MM.1S (cell line): ENCODE measurements around the gene B3GNT5.

ENCODE experiments used
- DNase-seq: peaks from one replicate; pipeline ENCODE4 v3.0.0-alpha.2; 2015
- H2AFZ ChIP-seq: fragments of 300-600 bp; sonication (generic); 2 replicates; pipeline ENCODE4 v1.6.0; 2016; ENCODE audit warnings: antibody characterized with exemption, low read length
- H3F3A ChIP-seq: fragments of 300-600 bp; sonication (generic); 2 replicates; pipeline ENCODE4 v1.6.1; 2016; ENCODE audit warnings: mild to moderate bottlenecking, antibody characterized with exemption, low read length, moderate library complexity, mixed read lengths; ENCODE audit not compliant: insufficient read depth
- H3K27ac ChIP-seq: fragments of 300-600 bp; sonication (generic); 2 replicates; pipeline ENCODE4 v1.5.1; 2016; ENCODE audit warnings: mild to moderate bottlenecking, low read length
- H3K27me3 ChIP-seq: fragments of 300-600 bp; sonication (generic); replicated peaks from 2 replicates; pipeline ENCODE4 v1.6.0; 2016; ENCODE audit warnings: low read length; ENCODE audit not compliant: insufficient read depth
- H3K36me3 ChIP-seq: fragments of 300-600 bp; sonication (generic); replicated peaks from 2 replicates; pipeline ENCODE4 v1.6.1; 2016; ENCODE audit warnings: mild to moderate bottlenecking, low read length, mixed read lengths; ENCODE audit not compliant: insufficient read depth
- H3K4me1 ChIP-seq: fragments of 300-600 bp; sonication (generic); 2 replicates; pipeline ENCODE4 v1.6.1; 2016; ENCODE audit warnings: low read length, mixed read lengths
- H3K4me2 ChIP-seq: fragments of 300-600 bp; sonication (generic); 2 replicates; pipeline ENCODE4 v1.6.0; 2016; ENCODE audit warnings: low read depth, low read length
- H3K4me3 ChIP-seq: fragments of 300-600 bp; sonication (generic); 2 replicates; pipeline ENCODE4 v1.5.1; 2016; ENCODE audit warnings: low read length, mixed read lengths
- H3K79me2 ChIP-seq: fragments of 300-600 bp; sonication (generic); 2 replicates; pipeline ENCODE4 v1.6.1; 2016; ENCODE audit warnings: mixed run types, low read length, mixed read lengths
- H3K9ac ChIP-seq: fragments of 300-600 bp; sonication (generic); 2 replicates; pipeline ENCODE4 v1.6.1; 2016; ENCODE audit warnings: low read length, mixed read lengths
- H3K9me2 ChIP-seq: fragments of 300-600 bp; sonication (generic); replicated peaks from 2 replicates; pipeline ENCODE4 v1.6.1; 2016; ENCODE audit warnings: mild to moderate bottlenecking, low read length, mixed read lengths; ENCODE audit not compliant: insufficient read depth
- H3K9me3 ChIP-seq: fragments of 300-600 bp; sonication (generic); replicated peaks from 2 replicates; pipeline ENCODE4 v1.6.1; 2016; ENCODE audit warnings: mild to moderate bottlenecking, low read length, mixed read lengths; ENCODE audit not compliant: insufficient read depth
- H4K20me1 ChIP-seq: fragments of 300-600 bp; sonication (generic); 2 replicates; pipeline ENCODE4 v1.6.1; 2016; ENCODE audit warnings: mild to moderate bottlenecking, low read length, moderate library complexity, mixed read lengths; ENCODE audit not compliant: insufficient read depth
- EZH2 ChIP-seq: fragments of 300-600 bp; sonication (generic); optimal IDR thresholded peaks from 2 replicates; pipeline ENCODE3; 2017; ENCODE audit warnings: low read depth, mild to moderate bottlenecking, antibody characterized with exemption, low read length, mixed read lengths
- EZH2phosphoT487 ChIP-seq: fragments of 300-600 bp; sonication (generic); IDR thresholded peaks from 2 replicates; pipeline ENCODE4 v1.6.1; 2018; ENCODE audit warnings: antibody characterized with exemption, low read length
- TF ChIP-seq, protein P1 (sequence below): fragments of 300-600 bp; sonication (generic); IDR thresholded peaks from 2 replicates; pipeline ENCODE4 v1.5.1; 2016; ENCODE audit warnings: antibody characterized with exemption, low read length, mixed read lengths

Gene B3GNT5

GRCh38 chr3:183318877-183319276 lies 65.8 kb downstream of the B3GNT5 start:
- H3K27ac ChIP-seq, result no peak overlapping the region
- H3K9me2 ChIP-seq, result no peaks in the 10 kb centered on the region
- H3K79me2 ChIP-seq, result no peaks in the 10 kb centered on the region
- H3K36me3 ChIP-seq, result no peaks in the 10 kb centered on the region
- no peaks in the 10 kb centered on the region for H3K9me3 ChIP-seq
- DNase-seq, result no peak
- H3K9ac ChIP-seq, result no peak overlapping the region
- H3F3A ChIP-seq, result no peaks in the 10 kb centered on the region
- H3K4me1 ChIP-seq, result 0 out of 2 replicates have a peak, but pooled peaks cover 6% of the 10 kb centered on the region
- no peak overlapping the region for H3K4me2 ChIP-seq
- no peaks in the 10 kb centered on the region for H3K27me3 ChIP-seq
- no peak overlapping the region for H2AFZ ChIP-seq
- H3K4me3 ChIP-seq, result no peak overlapping the region
- no peaks in the 10 kb centered on the region for H4K20me1 ChIP-seq
- no peak for TF ChIP-seq EZH2
- TF ChIP-seq EZH2phosphoT487, result no peak
- TF ChIP-seq, protein P1, sequence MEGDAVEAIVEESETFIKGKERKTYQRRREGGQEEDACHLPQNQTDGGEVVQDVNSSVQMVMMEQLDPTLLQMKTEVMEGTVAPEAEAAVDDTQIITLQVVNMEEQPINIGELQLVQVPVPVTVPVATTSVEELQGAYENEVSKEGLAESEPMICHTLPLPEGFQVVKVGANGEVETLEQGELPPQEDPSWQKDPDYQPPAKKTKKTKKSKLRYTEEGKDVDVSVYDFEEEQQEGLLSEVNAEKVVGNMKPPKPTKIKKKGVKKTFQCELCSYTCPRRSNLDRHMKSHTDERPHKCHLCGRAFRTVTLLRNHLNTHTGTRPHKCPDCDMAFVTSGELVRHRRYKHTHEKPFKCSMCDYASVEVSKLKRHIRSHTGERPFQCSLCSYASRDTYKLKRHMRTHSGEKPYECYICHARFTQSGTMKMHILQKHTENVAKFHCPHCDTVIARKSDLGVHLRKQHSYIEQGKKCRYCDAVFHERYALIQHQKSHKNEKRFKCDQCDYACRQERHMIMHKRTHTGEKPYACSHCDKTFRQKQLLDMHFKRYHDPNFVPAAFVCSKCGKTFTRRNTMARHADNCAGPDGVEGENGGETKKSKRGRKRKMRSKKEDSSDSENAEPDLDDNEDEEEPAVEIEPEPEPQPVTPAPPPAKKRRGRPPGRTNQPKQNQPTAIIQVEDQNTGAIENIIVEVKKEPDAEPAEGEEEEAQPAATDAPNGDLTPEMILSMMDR, result no peak

- no peaks in the 10 kb centered on the region for H3K27me3 ChIP-seq
- H4K20me1 ChIP-seq, result no peaks in the 10 kb centered on the region
- DNase-seq, result peak; percentile 30
- no peak overlapping the region for H3K27ac ChIP-seq
- H3K4me1 ChIP-seq, result 0 out of 2 replicates have a peak, but pooled peaks cover 6% of the 10 kb centered on the region
- no peak overlapping the region for H3K4me3 ChIP-seq
- H3K79me2 ChIP-seq, result no peaks in the 10 kb centered on the region
- H3K9me2 ChIP-seq, result no peaks in the 10 kb centered on the region
- no peak overlapping the region for H3K9ac ChIP-seq
- no peak overlapping the region for H2AFZ ChIP-seq
- TF ChIP-seq, protein P1, result no peak
- no peak for TF ChIP-seq EZH2phosphoT487
- no peak for TF ChIP-seq EZH2
- no peaks in the 10 kb centered on the region for H3F3A ChIP-seq
- no peaks in the 10 kb centered on the region for H3K36me3 ChIP-seq
- no peaks in the 10 kb centered on the region for H3K9me3 ChIP-seq
- H3K4me2 ChIP-seq, result no peak overlapping the region
Measured at GRCh38 chr3:183319371-183319770, 66.3 kb downstream of the B3GNT5 start.
